T-helper 22 cell (primary cell): Measurements from ENCODE around the gene GHRH.

Experiments used
- DNase-seq: peaks from one replicate; pipeline ENCODE4 v3.0.0-alpha.2; 2020; ENCODE audit warnings: low read depth

The GHRH gene

GRCh38 chr20:37261714-37262113 is at the start of gene GHRH:
Gene GHRH, minus strand, starts transcription at chr20:37261814. Its CDS starts 4,925 bp downstream, at chr20:37256889.
- DNase-seq = no peak

- no peak for DNase-seq
Observed at GRCh38 chr20:37310951-37311350, 49.3 kb upstream of the GHRH start.

- DNase-seq = no peak
Observed at GRCh38 chr20:37309936-37310590, 48.4 kb upstream of the GHRH start.

- no peak for DNase-seq
Observed at GRCh38 chr20:37309290-37309689, 47.7 kb upstream of the GHRH start.

- DNase-seq = no peak
Observed at GRCh38 chr20:37308086-37309050, 46.8 kb upstream of the GHRH start.

GRCh38 chr20:37305839-37306238 is 44.2 kb upstream of the GHRH start:
- DNase-seq = no peak

GRCh38 chr20:37305079-37305478 is 43.5 kb upstream of the GHRH start:
- no peak for DNase-seq

- no peak for DNase-seq
Observed at GRCh38 chr20:37303637-37304036, 42.0 kb upstream of the GHRH start.

- DNase-seq = no peak
Observed at GRCh38 chr20:37302981-37303380, 41.4 kb upstream of the GHRH start.

- no peak for DNase-seq
Observed at GRCh38 chr20:37301558-37301957, 39.9 kb upstream of the GHRH start.

GRCh38 chr20:37301120-37301519 is 39.5 kb upstream of the GHRH start:
- DNase-seq = no peak

- no peak for DNase-seq
Observed at GRCh38 chr20:37299718-37300528, 38.3 kb upstream of the GHRH start.

GRCh38 chr20:37298190-37298939 is 36.8 kb upstream of the GHRH start:
- DNase-seq = no peak

GRCh38 chr20:37297066-37297736 is 35.6 kb upstream of the GHRH start:
- no peak for DNase-seq

- no peak for DNase-seq
Observed at GRCh38 chr20:37296371-37296770, 34.8 kb upstream of the GHRH start.

GRCh38 chr20:37295595-37295994 is 34.0 kb upstream of the GHRH start:
- no peak for DNase-seq

- no peak for DNase-seq
Observed at GRCh38 chr20:37295001-37295400, 33.4 kb upstream of the GHRH start.

- no peak for DNase-seq
Observed at GRCh38 chr20:37294262-37294981, 32.8 kb upstream of the GHRH start.

GRCh38 chr20:37293301-37293943 is 31.8 kb upstream of the GHRH start:
- no peak for DNase-seq

GRCh38 chr20:37291724-37292126 is 30.1 kb upstream of the GHRH start:
- no peak for DNase-seq
